OCI-LY1 (cell line): ENCODE results near the gene B4GALNT2.

Experiments used
- H2AFZ ChIP-seq: fragments of 200-600 bp; sonication (generic), shearing (Covaris generic); 2 replicates; pipeline ENCODE4 v1.6.0; 2014; ENCODE audit warnings: antibody characterized with exemption, mild to moderate bottlenecking, low read length
- H3F3A ChIP-seq: fragments of 200-600 bp; sonication (generic), shearing (Covaris generic); 2 replicates; pipeline ENCODE4 v1.6.0; 2014; ENCODE audit warnings: mild to moderate bottlenecking, antibody characterized with exemption, low read length, moderate library complexity; ENCODE audit not compliant: insufficient read depth
- H3K27ac ChIP-seq: fragments of 200-600 bp; sonication (generic); 2 replicates; pipeline ENCODE4 v1.5.1; 2014; ENCODE audit warnings: low read length, mixed run types, mild to moderate bottlenecking, low read depth; ENCODE audit not compliant: poor library complexity, severe bottlenecking
- H3K27me3 ChIP-seq: fragments of 200-600 bp; sonication (generic); 2 replicates; pipeline ENCODE4 v1.6.0; 2014; ENCODE audit warnings: antibody characterized with exemption, mild to moderate bottlenecking, low read length, moderate library complexity; ENCODE audit not compliant: insufficient read depth
- H3K36me3 ChIP-seq: fragments of 200-600 bp; sonication (generic); 2 replicates; pipeline ENCODE4 v1.6.1; 2014; ENCODE audit warnings: mild to moderate bottlenecking, antibody characterized with exemption, low read length, moderate library complexity, mixed read lengths; ENCODE audit not compliant: insufficient read depth
- H3K4me1 ChIP-seq: fragments of 200-600 bp; sonication (generic); 2 replicates; pipeline ENCODE4 v1.5.1; 2014; ENCODE audit warnings: mild to moderate bottlenecking, low read length, moderate library complexity; ENCODE audit not compliant: insufficient read depth, severe bottlenecking
- H3K4me2 ChIP-seq: fragments of 200-600 bp; sonication (generic), shearing (Covaris generic); 2 replicates; pipeline ENCODE4 v1.6.1; 2014; ENCODE audit warnings: low read length
- H3K4me3 ChIP-seq: fragments of 200-600 bp; sonication (generic); 2 replicates; pipeline ENCODE4 v1.5.1; 2014; ENCODE audit warnings: low read length, low read depth, mild to moderate bottlenecking, mixed read lengths; ENCODE audit not compliant: poor library complexity, severe bottlenecking
- H3K79me2 ChIP-seq: fragments of 200-600 bp; shearing (Covaris generic); 2 replicates; pipeline ENCODE4 v1.6.1; 2016; ENCODE audit warnings: mixed run types, low read length, mixed read lengths; ENCODE audit not compliant: insufficient read depth
- H3K9ac ChIP-seq: fragments of 200-600 bp; sonication (generic), shearing (Covaris generic); 2 replicates; pipeline ENCODE4 v1.6.1; 2014; ENCODE audit warnings: mild to moderate bottlenecking, low read length, mixed read lengths
- H3K9me2 ChIP-seq: fragments of 200-600 bp; sonication (generic), shearing (Covaris generic); 2 replicates; pipeline ENCODE4 v1.6.1; 2014; ENCODE audit warnings: low read depth, mild to moderate bottlenecking, low read length, mixed read lengths
- H3K9me3 ChIP-seq: fragments of 200-600 bp; shearing (Covaris generic); 2 replicates; pipeline ENCODE4 v1.6.1; 2014; ENCODE audit warnings: low read length, mixed read lengths
- H4K20me1 ChIP-seq: fragments of 200-600 bp; sonication (generic), shearing (Covaris generic); 2 replicates; pipeline ENCODE4 v1.6.0; 2016; ENCODE audit warnings: mild to moderate bottlenecking, low read length; ENCODE audit not compliant: insufficient read depth
- CTCF ChIP-seq: fragments of 200-600 bp; sonication (generic), shearing (Covaris generic); IDR thresholded peaks from 2 replicates; pipeline ENCODE4 v1.5.1; 2017; ENCODE audit warnings: mild to moderate bottlenecking, antibody characterized with exemption, low read length, moderate library complexity, mixed read lengths
- EZH2 ChIP-seq: fragments of 200-600 bp; sonication (generic), shearing (Covaris generic); IDR thresholded peaks from 2 replicates; pipeline ENCODE4 v1.8.0; 2017; ENCODE audit warnings: borderline replicate concordance, mixed run types, mild to moderate bottlenecking, antibody characterized with exemption, low read length, moderate library complexity, mixed read lengths

Gene B4GALNT2

GRCh38 chr17:49120166-49120565, 12.4 kb upstream of the B4GALNT2 start:
- Histone ChIP-seq H3K9me2 (no peaks in the 10 kb centered on the region), H3K27me3 (peaks cover 4% of the 10 kb centered on the region), H3K4me2 (no peak overlapping the region), H3K4me3 (no peak overlapping the region), H4K20me1 (no peaks in the 10 kb centered on the region), H2AFZ (no peak overlapping the region), H3K79me2 (no peaks in the 10 kb centered on the region), H3K27ac (no peak overlapping the region), H3K4me1 (no peaks in the 10 kb centered on the region), H3K9ac (no peak overlapping the region), H3F3A (no peaks in the 10 kb centered on the region), H3K36me3 (no peaks in the 10 kb centered on the region; the same call in 1 of the 2 replicates), H3K9me3 (no peaks in the 10 kb centered on the region)
- no peak for TF ChIP-seq EZH2
- TF ChIP-seq CTCF, result no peak

- H3K9me2 ChIP-seq, result no peaks in the 10 kb centered on the region
- peaks cover 4% of the 10 kb centered on the region; the same call in 1 of the 2 replicates for H3K27me3 ChIP-seq
- H3K4me1 ChIP-seq, result no peaks in the 10 kb centered on the region
- no peak overlapping the region for H3K4me2 ChIP-seq
- no peaks in the 10 kb centered on the region for H4K20me1 ChIP-seq
- H3F3A ChIP-seq, result no peaks in the 10 kb centered on the region
- TF ChIP-seq CTCF, result no peak
- no peak for TF ChIP-seq EZH2
- no peaks in the 10 kb centered on the region for H3K9me3 ChIP-seq
- H3K4me3 ChIP-seq, result no peak overlapping the region
- no peak overlapping the region for H3K9ac ChIP-seq
- H3K36me3 ChIP-seq, result no peaks in the 10 kb centered on the region; the same call in 1 of the 2 replicates
- no peak overlapping the region for H3K27ac ChIP-seq
- no peaks in the 10 kb centered on the region for H3K79me2 ChIP-seq
- no peak overlapping the region for H2AFZ ChIP-seq
Measured at GRCh38 chr17:49121696-49122292, 10.8 kb upstream of the B4GALNT2 start.

- Histone ChIP-seq H3K4me2 (no peak overlapping the region), H3K9ac (no peak overlapping the region), H2AFZ (no peak overlapping the region), H3F3A (no peaks in the 10 kb centered on the region), H3K79me2 (no peaks in the 10 kb centered on the region), H3K9me3 (no peaks in the 10 kb centered on the region), H4K20me1 (no peaks in the 10 kb centered on the region), H3K9me2 (no peaks in the 10 kb centered on the region), H3K4me3 (no peak overlapping the region), H3K36me3 (no peaks in the 10 kb centered on the region; the same call in 1 of the 2 replicates), H3K27me3 (peaks cover 4% of the 10 kb centered on the region; the same call in 1 of the 2 replicates), H3K4me1 (no peaks in the 10 kb centered on the region), H3K27ac (no peak overlapping the region)
- TF ChIP-seq EZH2 (no peak), CTCF (no peak)
Measured at GRCh38 chr17:49122566-49122965, 10.0 kb upstream of the B4GALNT2 start.
